NOMO-1 treated with DMSO at 0.1 percent for 48 hours (cell line): ENCODE data around the gene IPO7.
"Not testable (repeated sequence)": the region's sequence is repeated elsewhere in the genome, so short reads cannot be mapped to it uniquely, and the experiment has no call there.

ENCODE experiments used
- DNase-seq: peaks from one replicate; lab custom pipeline; 2025; ENCODE audit not compliant: unreplicated experiment; lab: John Stamatoyannopoulos, UW

The IPO7 gene

GRCh38 chr11:9397746-9398680 is 13.6 kb downstream of the IPO7 start:
- DNase-seq, result no peak

GRCh38 chr11:9399466-9399865 is 15.0 kb downstream of the IPO7 start:
- DNase-seq, result no peak

- DNase-seq, result not testable (repeated sequence)
Observed at GRCh38 chr11:9401884-9402283, 17.4 kb downstream of the IPO7 start.

GRCh38 chr11:9428706-9429105 is 44.3 kb downstream of the IPO7 start:
- DNase-seq, result no peak

GRCh38 chr11:9438611-9439010 is 54.2 kb downstream of the IPO7 start:
- DNase-seq, result no peak

- no peak for DNase-seq
Observed at GRCh38 chr11:9446230-9446629, 61.8 kb downstream of the IPO7 start.

- no peak for DNase-seq
Observed at GRCh38 chr11:9448576-9449352, 64.3 kb downstream of the IPO7 start.

- DNase-seq, result not testable (repeated sequence)
Observed at GRCh38 chr11:9452023-9452422, 67.6 kb downstream of the IPO7 start.

GRCh38 chr11:9455722-9456121 is 71.3 kb downstream of the IPO7 start:
- DNase-seq, result no peak

GRCh38 chr11:9459667-9460321 is 75.3 kb downstream of the IPO7 start:
- peak; percentile 70 for DNase-seq

- peak; percentile 99 for DNase-seq
Observed at GRCh38 chr11:9460322-9461062, 76.0 kb downstream of the IPO7 start, which contains the start of gene ZNF143. Gene ZNF143, plus strand, starts transcription at chr11:9461012. Its CDS starts 10,297 bp downstream, at chr11:9471309.

GRCh38 chr11:9461063-9461759 is 76.8 kb downstream of the IPO7 start:
- DNase-seq, result peak; percentile 88

- peak; percentile 22 for DNase-seq
Observed at GRCh38 chr11:9461760-9462134, 77.3 kb downstream of the IPO7 start.

- DNase-seq, result no peak
Observed at GRCh38 chr11:9462172-9462799, 77.8 kb downstream of the IPO7 start.

- no peak for DNase-seq
Observed at GRCh38 chr11:9462806-9463537, 78.5 kb downstream of the IPO7 start.

- DNase-seq, result no peak
Observed at GRCh38 chr11:9470765-9471164, 86.3 kb downstream of the IPO7 start.

- DNase-seq, result no peak
Observed at GRCh38 chr11:9473408-9473807, 89.0 kb downstream of the IPO7 start.

GRCh38 chr11:9479899-9480298 is 95.4 kb downstream of the IPO7 start:
- no peak for DNase-seq
